GM11168 (cell line): ENCODE measurements around the gene KRT222.

ENCODE experiments used
- in situ Hi-C: fragments of 300-500 bp; cut with MboI; formaldehyde crosslinking; loops from one replicate; pipeline ENCODE4 v1.12.0; 2022; ENCODE audit warnings: low sequenced_read_pairs; ENCODE audit not compliant: unreplicated experiment

The KRT222 gene

GRCh38 chr17:40664582-40665333, at the start of gene KRT222:
TSS of gene KRT222 (minus strand) at chr17:40665177. CDS start at chr17:40665099, 78 bp downstream.
- in situ Hi-C loops: no loop called here

DNA sequence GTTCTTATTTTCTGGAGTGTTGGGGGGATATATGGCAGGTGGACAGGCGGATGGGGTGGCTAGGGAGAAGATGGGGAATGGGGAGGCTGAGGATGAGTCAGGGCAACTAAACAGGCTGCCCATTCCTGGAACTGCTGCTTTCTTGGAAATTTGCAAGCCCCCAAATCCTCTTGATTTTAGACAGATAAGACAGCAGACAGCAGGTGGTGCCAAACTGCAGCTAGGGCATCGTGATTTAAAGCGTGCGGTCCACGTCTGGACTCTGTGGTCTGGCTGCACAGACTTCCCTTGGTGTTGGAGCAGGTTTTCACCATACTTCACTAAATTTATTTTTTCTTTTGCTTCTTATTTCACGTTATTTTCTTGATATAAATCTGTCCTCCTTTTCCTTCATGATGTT, 49.5 kb upstream of the KRT222 start:
- in situ Hi-C loops: no loop called here

DNA sequence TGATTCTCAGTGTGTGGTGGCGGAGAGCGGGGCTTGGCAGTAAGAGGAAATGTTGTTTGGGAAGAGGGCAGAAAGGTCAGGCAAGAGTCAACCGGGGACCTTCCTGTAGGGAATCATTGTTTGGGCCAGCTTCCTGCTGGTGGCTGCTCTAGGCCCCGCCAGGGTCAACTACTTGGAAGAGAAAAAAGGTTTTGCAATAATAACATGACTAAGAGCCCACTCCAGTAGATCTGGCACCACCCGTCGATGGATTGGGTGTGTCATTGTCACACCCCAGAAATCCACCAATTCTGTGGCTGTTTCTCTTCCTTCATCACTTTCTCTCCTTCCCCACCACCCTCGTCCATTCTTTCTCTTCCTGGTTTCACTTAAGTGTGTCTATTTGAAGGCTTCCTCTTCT, 42.8 kb upstream of the KRT222 start:
- in situ Hi-C loops: no loop called here

DNA sequence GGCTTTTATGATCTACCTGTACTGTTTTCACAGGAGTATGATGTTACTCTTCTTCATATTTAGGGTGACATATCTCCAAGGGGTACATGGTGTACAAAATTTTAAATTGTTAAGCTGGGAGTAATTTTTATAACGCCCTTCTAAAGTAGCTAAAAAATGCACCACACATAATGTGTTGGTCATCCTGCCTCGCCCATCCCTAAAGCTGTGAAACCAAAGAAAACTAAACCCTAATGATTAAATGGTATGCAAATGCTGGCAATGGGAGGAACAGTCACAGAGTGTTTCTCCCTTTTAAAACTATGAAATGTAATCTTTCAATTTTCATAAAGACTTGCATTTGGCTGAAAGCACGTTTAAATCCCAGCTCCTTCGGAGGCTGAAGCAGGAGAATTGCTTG, 40.6 kb upstream of the KRT222 start:
- in situ Hi-C loops: no loop called here

DNA sequence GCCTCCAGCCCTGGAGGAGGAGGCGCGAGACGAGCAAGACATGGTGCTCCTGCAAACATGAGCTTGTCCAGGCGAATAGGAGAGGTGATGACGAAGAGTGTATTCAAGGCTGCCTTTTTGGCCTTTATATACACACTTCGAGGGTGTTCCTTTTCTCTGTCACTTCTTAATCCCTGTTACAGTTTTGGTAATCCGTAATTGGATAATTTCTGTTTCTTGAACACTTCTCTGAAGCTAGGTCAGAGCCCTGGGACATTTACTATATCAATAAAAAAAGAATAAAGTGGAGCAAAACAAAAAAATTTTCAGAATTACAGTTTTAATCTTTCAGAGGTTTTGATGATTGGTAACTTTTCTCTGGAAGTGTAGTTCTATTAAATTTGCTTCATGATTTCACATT, 38.7 kb upstream of the KRT222 start, which contains the start of gene KRT24:
Gene KRT24, minus strand, starts transcription at position 101 of the 400 bp plus-strand sequence. Its CDS starts 59 bp downstream, at position 42.
- in situ Hi-C loops: no loop called here

- in situ Hi-C loops: no loop called here
Measured at GRCh38 chr17:40702271-40702670, 37.3 kb upstream of the KRT222 start.

- in situ Hi-C loops: no loop called here
Measured at GRCh38 chr17:40699853-40700252, 34.9 kb upstream of the KRT222 start.

DNA sequence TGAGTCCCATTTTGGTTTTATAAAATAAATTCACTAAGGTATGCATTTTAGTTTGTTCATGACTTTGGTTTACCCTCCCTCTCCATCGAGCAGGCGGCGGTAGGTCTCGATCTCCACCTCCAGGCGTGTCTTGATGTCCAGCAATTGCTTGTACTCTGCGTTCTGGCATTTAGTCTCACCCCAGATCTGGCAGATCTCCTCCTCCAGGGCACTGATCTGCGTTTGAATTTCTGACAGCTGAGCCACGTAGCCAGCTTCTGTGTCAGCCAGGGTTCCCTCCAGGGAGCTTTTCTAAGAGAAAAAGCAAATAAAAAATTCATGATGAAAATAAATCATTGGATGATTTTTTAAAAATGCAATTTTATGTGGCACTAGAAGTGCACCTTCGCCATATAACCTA, 34.4 kb upstream of the KRT222 start:
- in situ Hi-C loops: no loop called here

DNA sequence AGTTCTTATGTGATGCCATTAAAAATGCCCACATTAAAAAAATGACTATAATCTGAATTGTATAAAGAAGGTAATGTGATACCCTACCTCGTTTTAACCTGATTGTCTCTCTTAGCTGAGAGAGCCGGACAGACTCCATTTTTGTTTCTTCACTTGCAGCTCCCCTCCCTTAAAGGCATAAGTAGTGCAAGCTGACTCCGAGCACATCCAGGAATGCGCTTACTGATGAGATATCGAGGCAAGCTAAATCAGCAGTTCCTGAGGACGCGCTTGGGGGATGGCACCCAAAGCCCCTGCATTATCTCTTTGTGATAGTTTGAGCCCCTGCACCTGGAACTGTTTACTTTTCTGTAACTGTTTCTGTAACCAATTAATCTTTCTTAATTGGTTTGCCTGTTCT, 32.3 kb upstream of the KRT222 start:
- in situ Hi-C loops: no loop called here

GRCh38 chr17:40696651-40697072, 31.7 kb upstream of the KRT222 start:
- in situ Hi-C loops: no loop called here

DNA sequence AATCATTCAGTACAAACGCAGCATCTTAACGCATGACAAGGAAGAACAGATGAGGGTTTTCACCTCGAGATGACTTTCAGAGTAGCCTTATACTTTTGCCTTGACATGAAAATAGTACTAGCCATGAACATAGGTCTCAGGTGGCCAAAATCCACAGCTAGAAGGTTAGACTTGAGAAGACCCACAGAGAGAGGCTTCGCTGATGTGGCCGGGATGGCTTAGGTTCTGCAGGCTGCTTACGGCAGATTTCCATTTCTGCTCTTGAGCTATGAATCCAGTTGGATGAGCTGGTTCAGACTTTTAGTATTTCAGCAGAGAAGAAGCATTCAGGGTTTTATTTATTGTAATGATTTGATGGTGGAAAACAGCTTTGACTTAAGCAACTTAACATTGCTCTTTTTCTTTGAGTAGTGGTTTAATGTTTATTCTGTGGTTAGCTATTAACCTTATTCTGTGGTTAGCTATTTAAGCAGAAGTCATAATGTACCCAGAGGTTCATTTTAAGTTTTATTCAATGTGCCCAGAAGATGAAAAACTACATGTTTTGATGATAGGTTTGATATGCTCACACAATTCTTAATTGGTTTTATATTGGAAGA, 31.0 kb upstream of the KRT222 start:
- in situ Hi-C loops: no loop called here

GRCh38 chr17:40694584-40694983, 29.6 kb upstream of the KRT222 start:
- in situ Hi-C loops: no loop called here

GRCh38 chr17:40687106-40687505, 22.1 kb upstream of the KRT222 start:
- in situ Hi-C loops: no loop called here

DNA sequence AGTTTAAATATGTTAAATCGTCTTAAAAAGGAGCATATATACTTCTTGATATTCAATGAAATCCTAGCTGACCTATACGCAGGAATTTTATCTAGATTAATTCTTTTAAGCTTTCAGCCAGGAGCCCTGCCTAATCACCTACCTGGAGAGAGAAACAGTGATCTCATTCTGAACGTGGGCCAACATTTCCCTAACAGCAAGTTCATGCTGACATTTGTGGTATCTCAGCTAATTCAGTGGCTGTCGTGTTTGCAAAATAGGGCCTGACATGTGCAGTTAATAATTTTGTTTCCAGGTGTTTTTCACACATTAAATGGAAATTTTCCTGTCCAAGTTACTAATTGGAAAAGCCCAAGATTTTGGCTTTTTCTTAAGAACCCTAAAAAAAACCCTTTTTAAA, 21.2 kb upstream of the KRT222 start:
- in situ Hi-C loops: no loop called here

- in situ Hi-C loops: no loop called here
Measured at GRCh38 chr17:40680998-40681397, 16.0 kb upstream of the KRT222 start.

DNA sequence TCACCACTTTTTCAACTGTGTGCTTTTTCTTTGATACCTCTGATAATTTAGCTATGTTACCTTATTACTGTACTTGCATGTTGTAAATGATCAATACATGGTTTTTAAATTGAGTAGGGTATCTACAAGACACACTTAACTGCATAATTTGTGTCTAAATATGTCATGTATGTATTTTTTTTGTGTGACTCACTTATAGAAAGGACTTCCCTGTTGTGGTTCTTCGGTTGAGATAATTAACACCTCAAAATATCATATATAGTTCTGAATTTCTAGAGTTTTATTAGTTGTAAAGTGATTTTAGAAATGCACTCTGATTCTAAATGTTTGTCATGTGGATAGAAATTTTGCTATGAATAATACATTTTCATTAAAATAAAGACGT, 14.5 kb upstream of the KRT222 start:
- in situ Hi-C loops: no loop called here

DNA sequence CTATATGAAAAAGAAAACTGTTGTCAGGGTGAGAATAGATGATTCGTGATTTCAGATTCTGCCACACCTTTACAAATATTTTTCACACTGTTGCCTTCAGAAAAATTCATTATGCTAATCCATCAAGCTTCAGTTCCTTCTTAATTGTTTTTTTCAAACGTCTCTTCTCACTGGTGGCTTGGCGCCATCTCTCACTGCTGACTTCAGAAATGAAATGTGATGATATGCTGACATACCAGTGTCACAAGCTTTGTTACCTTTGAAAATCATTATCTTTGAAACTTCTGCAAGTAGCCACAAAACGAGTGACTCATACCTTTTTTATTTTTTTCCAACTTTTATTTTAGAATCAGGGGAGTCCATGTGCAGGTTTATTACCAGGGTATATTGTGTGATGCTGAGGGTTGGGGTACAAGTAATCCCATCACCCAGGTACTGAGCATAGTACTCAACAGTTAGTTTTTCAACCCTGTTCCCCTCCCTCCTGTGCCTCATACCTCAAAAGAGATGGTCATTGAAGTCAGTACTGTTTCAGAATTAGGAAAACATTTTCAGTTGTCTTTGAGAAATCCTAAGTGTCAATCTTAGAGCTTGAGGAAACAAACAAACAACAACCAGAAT, 14.0 kb upstream of the KRT222 start:
- in situ Hi-C loops: no loop called here

GRCh38 chr17:40675905-40676304, 10.9 kb upstream of the KRT222 start:
- in situ Hi-C loops: no loop called here

DNA sequence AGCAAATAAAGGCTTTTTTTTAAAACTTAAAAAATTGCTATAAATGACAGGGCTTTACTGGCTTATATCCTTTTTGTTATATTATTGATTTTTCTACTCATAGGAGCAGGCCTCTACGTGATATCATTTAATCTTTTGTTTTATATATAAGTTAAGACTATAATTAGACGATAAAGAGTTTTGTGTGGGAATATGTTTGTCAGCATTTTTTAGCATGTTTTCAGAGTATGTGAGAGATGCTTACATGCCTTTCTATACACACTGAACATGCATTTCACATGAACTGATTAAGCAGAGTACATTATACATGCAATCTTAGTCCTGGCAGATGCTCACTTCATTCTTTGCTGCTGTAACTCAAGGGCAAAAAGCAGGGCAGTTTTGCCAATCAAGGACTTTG, 7.7 kb upstream of the KRT222 start:
- in situ Hi-C loops: no loop called here

DNA sequence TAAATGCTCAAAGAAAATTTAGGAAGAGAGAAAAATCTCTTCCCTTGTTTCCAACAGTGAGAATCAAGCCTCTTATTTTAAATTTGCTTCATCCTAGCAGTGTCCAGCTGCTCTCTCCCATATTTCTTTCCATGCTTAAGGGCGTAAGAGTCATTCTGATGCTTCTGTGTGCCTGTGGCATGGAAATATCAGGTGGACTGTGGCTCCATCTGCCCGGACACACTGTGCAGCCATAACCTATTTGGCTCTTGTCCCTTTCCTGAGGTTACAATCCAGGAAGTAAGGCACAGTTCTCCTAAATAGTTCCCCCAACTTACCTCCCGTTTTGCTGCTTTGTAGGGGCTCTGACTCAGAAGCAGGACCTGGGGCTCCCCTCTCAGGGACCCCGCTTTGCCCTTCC, 6.3 kb upstream of the KRT222 start:
- in situ Hi-C loops: no loop called here

- in situ Hi-C loops: no loop called here
Measured at GRCh38 chr17:40666331-40666730, 1.4 kb upstream of the KRT222 start.

DNA sequence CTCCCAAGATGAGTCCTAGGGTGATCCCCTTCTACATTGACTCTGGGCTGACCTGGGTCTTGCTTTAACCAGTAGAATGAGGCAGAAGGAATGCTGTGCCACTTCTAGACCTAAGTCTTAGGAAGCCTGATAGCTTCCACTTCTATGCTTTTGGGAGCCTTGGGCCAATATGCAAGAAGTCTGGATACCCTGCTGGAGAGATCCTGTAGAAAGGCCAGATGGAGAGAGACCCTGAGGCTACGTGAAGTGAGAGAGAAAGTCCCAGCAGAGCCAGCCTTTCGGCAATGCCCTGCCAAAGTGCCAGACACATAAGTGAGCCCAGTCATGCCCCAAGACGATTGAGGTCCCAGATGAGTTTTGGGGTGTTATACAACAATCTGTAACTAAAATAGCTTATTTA, 1.7 kb downstream of the KRT222 start:
- in situ Hi-C loops: no loop called here
